Measurements from ENCODE around the gene PACRGL.
"Not testable (repeated sequence)": the region's sequence is repeated elsewhere in the genome, so short reads cannot be mapped to it uniquely, and the experiment has no call there.

PACRGL gene

DNA sequence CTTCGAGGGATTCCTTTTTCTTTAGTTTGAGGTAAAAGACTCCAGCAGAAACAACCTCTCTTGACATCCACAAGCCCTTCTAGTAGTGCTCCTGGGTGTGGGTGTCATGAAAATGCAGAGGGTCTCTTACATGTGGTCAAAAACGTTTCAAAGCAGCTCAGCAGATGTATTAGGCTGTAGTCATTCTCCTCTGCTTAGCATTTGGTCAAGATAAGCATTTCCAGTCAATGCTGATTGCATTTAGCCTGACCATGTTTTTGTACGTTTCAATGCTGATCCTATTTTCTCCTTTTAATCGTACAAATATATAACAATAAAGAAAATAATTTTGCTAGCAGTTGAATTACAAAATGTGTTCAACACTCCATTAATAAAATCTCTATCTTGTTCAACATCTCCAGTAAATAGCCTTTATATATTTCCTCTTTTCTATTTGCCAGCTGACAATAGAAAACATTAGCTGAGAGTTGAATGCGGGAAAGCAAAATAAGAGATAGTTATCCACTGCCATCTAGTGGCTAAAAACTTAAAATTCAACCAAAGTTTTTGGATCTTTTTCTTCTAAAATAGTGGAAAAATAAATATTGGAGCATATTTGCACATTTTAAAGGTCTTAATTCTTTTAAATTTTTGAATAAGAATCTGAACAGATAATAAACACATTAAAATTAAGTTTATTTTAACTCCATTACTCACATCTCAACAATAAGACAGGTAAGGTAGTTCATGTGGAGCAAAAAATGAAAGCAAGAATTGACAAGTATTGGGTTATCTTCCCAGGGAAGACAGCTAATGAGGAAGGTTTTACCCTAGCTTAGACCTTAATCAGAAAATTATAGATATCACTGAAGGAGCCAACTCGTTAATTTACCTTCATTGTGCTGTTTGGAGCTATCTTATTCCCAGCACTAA, 15.2 kb upstream of the PACRGL start:
- Histone ChIP-seq H3K4me1 (ENCODE audit: insufficient read depth, low read length) (no peaks in the 10 kb centered on the region; the same call in 1 of the 2 replicates), H3K36me3 (ENCODE audit: insufficient read depth, low read length) (no peaks in the 10 kb centered on the region), H3K9ac (ENCODE audit: low read depth, low read length) (no peak overlapping the region), H3K9me3 (ENCODE audit: control insufficient read depth, insufficient read depth, low read length) (no peaks in the 10 kb centered on the region)

DNA sequence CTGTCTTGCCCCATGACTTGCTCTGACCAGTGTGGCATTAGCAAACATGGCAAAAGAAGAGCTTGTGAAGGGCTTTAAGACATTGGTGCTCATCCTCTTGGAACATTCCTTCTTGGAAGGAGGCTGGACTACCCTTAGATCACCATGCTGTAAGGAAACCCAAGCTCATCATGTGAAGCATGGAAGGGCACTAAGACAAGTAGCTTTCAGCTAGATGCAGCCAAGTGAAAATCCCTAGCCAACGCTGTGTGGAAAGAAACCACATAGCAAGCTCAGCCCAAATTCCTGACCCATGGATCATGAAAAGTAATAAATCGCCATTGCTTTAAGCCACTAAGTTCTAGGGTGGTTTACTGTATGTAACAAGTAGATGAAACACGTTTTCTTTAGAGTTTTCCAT, 12.4 kb upstream of the PACRGL start:
- Histone ChIP-seq H3K36me3 (ENCODE audit: insufficient read depth, low read length) (no peaks in the 10 kb centered on the region), H3K9ac (ENCODE audit: low read depth, low read length) (no peak overlapping the region), H3K4me1 (ENCODE audit: insufficient read depth, low read length) (no peaks in the 10 kb centered on the region; the same call in 1 of the 2 replicates), H3K9me3 (ENCODE audit: control insufficient read depth, insufficient read depth, low read length) (no peaks in the 10 kb centered on the region)

DNA sequence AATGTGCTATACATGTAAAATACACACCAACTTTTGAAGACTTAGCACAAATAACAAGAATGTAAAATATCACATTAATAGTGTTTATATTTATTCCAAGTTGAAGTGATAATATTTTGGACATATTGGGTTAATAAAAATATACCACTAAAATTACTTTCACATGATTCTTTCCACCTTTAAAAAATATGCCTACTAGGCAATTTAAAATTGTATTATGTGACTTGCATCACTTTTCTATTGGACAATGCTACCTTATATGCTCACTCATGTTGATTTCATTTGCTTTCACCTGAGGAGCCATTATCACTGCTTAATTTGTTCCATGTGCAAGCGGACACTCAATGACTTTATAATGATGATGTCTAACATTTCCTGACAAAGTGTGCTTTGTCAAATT, 3.4 kb upstream of the PACRGL start:
- Histone ChIP-seq H3K9ac (ENCODE audit: low read depth, low read length) (no peak overlapping the region), H3K9me3 (ENCODE audit: control insufficient read depth, insufficient read depth, low read length) (no peaks in the 10 kb centered on the region), H3K4me1 (ENCODE audit: insufficient read depth, low read length) (no peaks in the 10 kb centered on the region), H3K36me3 (ENCODE audit: insufficient read depth, low read length) (no peaks in the 10 kb centered on the region)

DNA sequence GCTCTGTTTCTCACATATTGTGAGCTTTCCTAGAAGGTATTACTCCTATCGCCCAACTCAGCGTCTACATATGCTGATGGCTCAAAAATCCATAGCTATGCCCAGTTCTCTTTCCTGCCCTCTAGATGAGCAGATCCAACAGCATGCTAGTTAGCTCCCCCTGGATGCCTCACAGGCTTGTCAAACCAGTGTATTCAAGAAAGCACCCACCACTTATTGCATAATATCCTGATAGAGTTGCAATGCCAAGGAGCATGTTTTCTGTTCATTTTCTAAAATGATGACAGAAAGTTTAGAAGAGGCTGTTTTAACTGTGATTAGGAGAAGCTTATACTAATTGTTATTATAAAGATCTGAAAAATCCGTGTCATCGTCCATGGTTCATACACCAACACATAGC, 1.9 kb upstream of the PACRGL start:
- no peaks in the 10 kb centered on the region for H3K9me3 ChIP-seq (ENCODE audit: control insufficient read depth, insufficient read depth, low read length)
- H3K9ac ChIP-seq (ENCODE audit: low read depth, low read length): no peak overlapping the region
- H3K36me3 ChIP-seq (ENCODE audit: insufficient read depth, low read length): no peaks in the 10 kb centered on the region; the same call in 1 of the 2 replicates
- no peaks in the 10 kb centered on the region for H3K4me1 ChIP-seq (ENCODE audit: insufficient read depth, low read length)

DNA sequence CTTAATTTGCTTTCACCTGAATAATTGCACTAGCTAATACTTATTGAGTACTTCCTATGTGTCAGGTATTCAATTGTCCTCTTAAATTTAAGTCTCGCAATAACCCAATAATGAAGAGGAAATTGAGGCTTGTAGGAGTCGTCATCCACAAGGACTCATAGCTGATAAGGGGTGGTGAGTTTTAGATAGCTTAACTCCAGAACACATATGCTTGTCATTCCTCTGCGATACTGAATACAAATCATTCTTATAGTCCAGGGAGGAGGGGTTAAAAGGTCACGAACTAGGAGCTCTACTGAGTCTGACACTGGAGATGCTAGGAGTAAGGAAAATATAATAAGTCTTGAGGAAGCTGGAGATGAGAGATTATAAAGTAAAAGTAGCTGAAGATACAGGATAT, 1.4 kb upstream of the PACRGL start:
- Histone ChIP-seq H3K9ac (ENCODE audit: low read depth, low read length) (no peak overlapping the region), H3K9me3 (ENCODE audit: control insufficient read depth, insufficient read depth, low read length) (no peaks in the 10 kb centered on the region), H3K36me3 (ENCODE audit: insufficient read depth, low read length) (no peaks in the 10 kb centered on the region; the same call in 1 of the 2 replicates), H3K4me1 (ENCODE audit: insufficient read depth, low read length) (no peaks in the 10 kb centered on the region)

DNA sequence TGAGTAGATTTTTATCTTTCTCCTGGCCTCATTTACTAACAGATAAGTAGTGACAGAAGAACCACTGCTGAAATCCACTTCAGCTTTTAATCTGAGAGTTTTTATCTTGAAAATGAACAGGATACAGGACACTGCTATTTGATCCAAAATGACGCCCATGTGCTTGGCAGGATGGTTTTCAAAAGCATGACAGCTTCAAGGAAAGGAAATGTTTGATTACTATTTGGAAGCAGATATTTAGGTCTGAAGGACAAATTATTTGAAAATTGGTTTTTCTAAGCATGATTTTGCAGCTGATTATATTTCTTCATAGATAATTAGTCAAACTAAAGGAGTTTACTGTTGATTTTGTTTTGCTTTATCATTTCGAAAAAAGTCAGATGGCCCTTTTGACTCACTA, 11.1 kb downstream of the PACRGL start:
- Histone ChIP-seq H3K4me1 (ENCODE audit: insufficient read depth, low read length) (no peaks in the 10 kb centered on the region), H3K36me3 (ENCODE audit: insufficient read depth, low read length) (no peaks in the 10 kb centered on the region), H3K9ac (ENCODE audit: low read depth, low read length) (no peak overlapping the region), H3K9me3 (ENCODE audit: control insufficient read depth, insufficient read depth, low read length) (no peaks in the 10 kb centered on the region)

DNA sequence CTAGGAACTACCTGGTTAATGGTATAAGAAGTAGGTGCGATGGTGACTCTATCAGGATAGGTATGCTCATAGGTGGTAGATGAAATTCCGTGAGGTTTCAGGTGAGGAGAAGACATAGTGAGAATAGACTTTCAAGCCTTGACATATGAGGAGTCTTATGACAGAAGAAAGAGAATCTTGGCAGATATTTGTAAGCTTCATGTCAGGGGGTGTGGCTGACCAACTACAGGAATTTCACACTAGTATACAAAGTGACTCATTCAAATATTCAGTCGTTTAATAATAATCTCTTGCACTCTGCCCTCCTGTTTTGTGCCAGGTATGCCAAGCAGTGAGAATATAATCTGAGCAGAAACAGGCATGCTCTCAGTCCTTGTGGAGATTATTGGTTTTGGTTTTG, 22.8 kb downstream of the PACRGL start:
- H3K9me3 ChIP-seq (ENCODE audit: control insufficient read depth, insufficient read depth, low read length): peaks cover 6% of the 10 kb centered on the region
- no peaks in the 10 kb centered on the region; the same call in none of the 2 replicates for H3K36me3 ChIP-seq (ENCODE audit: insufficient read depth, low read length)
- no peak overlapping the region for H3K9ac ChIP-seq (ENCODE audit: low read depth, low read length)
- no peaks in the 10 kb centered on the region for H3K4me1 ChIP-seq (ENCODE audit: insufficient read depth, low read length)

DNA sequence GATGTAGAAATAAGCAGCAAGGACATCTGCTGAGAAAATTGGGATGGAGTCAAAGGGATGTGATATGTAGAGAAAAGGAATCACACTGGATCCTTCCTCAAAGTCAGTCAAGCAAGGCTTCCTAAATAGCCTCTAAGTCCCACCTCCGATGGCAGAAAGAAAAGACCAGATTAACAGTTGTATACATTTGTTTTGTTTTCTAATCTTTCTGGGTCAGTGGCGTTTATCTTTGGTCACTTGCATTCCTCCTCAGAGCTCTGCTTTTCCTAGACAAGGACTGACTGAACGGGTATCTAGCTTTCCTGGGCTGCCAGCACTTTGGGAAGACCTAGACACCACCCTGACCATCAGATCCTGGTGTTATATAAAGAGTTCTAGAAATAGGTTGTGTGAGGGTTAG, 23.2 kb downstream of the PACRGL start:
- Histone ChIP-seq H3K9me3 (ENCODE audit: control insufficient read depth, insufficient read depth, low read length) (peaks cover 6% of the 10 kb centered on the region), H3K36me3 (ENCODE audit: insufficient read depth, low read length) (no peaks in the 10 kb centered on the region; the same call in none of the 2 replicates), H3K4me1 (ENCODE audit: insufficient read depth, low read length) (no peaks in the 10 kb centered on the region), H3K9ac (ENCODE audit: low read depth, low read length) (no peak overlapping the region)

DNA sequence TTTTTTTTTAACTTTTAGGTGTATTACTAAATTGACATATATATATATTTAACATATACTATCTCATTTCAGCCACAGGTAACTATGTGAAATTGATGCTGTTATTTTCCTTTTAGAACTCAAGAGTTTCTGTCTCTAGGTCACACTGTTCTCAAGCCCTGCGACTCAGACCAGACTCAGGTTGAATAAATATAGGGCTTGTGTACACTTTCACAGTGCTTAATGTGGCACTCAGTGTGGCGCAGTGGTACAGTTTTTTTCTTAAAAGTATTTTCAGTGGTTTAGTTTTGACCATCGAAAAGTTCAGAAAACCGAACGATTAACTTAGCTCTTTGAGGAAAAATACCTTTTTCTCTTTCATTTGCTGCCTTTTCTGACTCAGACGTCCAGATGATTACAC, 24.7 kb downstream of the PACRGL start:
- H3K9me3 ChIP-seq (ENCODE audit: control insufficient read depth, insufficient read depth, low read length): peaks cover 6% of the 10 kb centered on the region
- H3K9ac ChIP-seq (ENCODE audit: low read depth, low read length): no peak overlapping the region
- no peaks in the 10 kb centered on the region for H3K4me1 ChIP-seq (ENCODE audit: insufficient read depth, low read length)
- no peaks in the 10 kb centered on the region; the same call in none of the 2 replicates for H3K36me3 ChIP-seq (ENCODE audit: insufficient read depth, low read length)

DNA sequence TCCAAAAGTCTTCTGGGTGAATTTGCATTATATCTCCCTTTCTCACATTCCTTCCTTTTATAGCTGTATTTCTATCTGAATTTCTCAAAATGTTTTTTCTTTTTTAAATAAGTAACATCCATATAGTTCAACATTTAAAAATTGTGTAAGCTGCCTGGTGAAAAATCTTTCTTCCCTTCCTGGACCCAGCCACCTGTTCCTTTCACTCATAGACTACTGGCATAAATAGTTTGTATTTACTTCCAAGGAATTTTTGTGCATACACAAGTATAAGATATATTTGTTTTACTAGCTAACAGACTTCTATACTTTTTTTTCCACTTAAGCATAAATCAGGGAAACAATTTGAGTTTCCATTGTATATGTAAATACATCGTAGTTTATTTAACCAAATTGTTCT, 35.7 kb downstream of the PACRGL start:
- H3K9ac ChIP-seq (ENCODE audit: low read depth, low read length): no peak overlapping the region
- peaks cover 17% of the 10 kb centered on the region for H3K9me3 ChIP-seq (ENCODE audit: control insufficient read depth, insufficient read depth, low read length)
- no peaks in the 10 kb centered on the region for H3K4me1 ChIP-seq (ENCODE audit: insufficient read depth, low read length)
- peaks cover 3% of the 10 kb centered on the region for H3K36me3 ChIP-seq (ENCODE audit: insufficient read depth, low read length)

DNA sequence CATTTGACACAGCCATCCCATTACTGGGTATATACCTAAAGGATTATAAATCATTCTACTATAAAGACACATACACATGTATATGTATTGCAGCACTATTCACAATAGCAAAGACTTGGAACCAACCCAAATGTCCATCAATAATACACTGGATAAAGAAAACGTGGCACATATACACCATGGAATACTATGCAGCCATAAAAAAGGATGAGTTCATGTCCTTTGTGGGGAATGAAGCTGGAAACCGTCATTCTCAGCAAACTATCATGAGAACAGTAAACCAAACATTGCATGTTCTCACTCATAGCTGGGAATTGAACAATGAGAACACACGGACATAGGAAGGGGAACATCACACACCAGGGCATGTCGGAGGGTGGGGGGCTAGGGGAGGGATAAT, 45.7 kb downstream of the PACRGL start:
- not testable (repeated sequence) for H3K9me3 ChIP-seq (ENCODE audit: control insufficient read depth, insufficient read depth, low read length); H3K4me1 ChIP-seq (ENCODE audit: insufficient read depth, low read length); H3K9ac ChIP-seq (ENCODE audit: low read depth, low read length); H3K36me3 ChIP-seq (ENCODE audit: insufficient read depth, low read length)

DNA sequence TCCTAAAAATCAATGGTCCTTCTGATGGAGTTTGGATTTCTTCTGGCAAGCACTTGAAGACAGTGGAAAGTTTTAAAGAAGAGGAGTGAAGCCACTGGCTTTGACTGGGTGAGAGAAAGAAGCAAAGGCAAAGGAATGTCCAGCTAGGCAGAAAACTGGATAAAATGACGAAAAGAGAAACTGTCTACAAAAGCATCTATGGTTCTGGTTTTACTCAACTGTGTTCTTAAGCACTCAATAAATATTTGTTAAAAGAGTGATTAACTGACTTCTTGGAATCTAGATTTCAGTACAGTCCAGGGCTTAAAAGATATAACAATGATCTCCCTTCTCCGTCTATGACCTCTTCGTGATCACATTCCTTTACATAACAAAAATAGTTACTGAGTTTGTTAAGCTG, 52.4 kb downstream of the PACRGL start:
- Histone ChIP-seq H3K9ac (ENCODE audit: low read depth, low read length) (no peak overlapping the region), H3K9me3 (ENCODE audit: control insufficient read depth, insufficient read depth, low read length) (no peaks in the 10 kb centered on the region), H3K36me3 (ENCODE audit: insufficient read depth, low read length) (no peaks in the 10 kb centered on the region), H3K4me1 (ENCODE audit: insufficient read depth, low read length) (no peaks in the 10 kb centered on the region)

DNA sequence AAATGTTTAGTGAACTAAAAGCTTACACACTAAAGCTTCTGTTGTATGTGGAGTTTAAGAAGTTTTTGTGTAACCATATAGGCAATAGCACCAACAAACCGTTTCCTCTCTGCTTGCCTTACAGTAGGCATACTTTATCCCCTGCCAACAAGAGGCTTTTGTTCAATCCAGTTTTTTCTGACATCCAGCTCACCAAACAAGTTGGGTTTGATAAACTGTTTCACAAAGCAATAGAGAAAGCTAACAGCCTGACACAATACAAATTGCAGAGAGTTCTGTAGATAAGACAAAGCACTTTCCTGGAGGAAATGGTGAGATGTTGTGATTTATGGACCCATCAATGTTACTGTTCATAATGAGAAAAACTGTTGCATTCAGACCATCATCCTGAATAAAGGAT, 53.8 kb downstream of the PACRGL start:
- H3K9ac ChIP-seq (ENCODE audit: low read depth, low read length): no peak overlapping the region
- no peaks in the 10 kb centered on the region for H3K9me3 ChIP-seq (ENCODE audit: control insufficient read depth, insufficient read depth, low read length)
- H3K4me1 ChIP-seq (ENCODE audit: insufficient read depth, low read length): no peaks in the 10 kb centered on the region
- H3K36me3 ChIP-seq (ENCODE audit: insufficient read depth, low read length): no peaks in the 10 kb centered on the region

DNA sequence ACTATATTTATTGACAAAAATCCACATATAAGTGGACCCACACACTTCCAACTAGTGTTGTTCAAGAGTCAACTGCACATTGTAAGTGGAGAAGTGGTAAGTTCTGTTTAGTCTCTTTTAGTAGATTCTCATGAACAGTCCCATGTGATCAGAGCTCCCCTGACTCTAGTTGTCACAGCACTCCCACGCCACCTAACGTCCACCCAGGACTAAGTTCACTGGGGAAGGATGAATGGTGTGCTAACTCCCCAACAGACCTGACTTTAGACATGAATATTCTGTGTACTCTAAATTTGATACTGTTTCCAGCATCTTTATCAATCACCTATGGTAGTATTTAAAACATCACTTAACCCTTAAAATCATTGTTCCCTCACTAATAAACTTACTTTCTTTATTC, 59.8 kb downstream of the PACRGL start:
- no peaks in the 10 kb centered on the region for H3K4me1 ChIP-seq (ENCODE audit: insufficient read depth, low read length)
- H3K36me3 ChIP-seq (ENCODE audit: insufficient read depth, low read length): no peaks in the 10 kb centered on the region
- H3K9me3 ChIP-seq (ENCODE audit: control insufficient read depth, insufficient read depth, low read length): no peaks in the 10 kb centered on the region
- H3K9ac ChIP-seq (ENCODE audit: low read depth, low read length): no peak overlapping the region

DNA sequence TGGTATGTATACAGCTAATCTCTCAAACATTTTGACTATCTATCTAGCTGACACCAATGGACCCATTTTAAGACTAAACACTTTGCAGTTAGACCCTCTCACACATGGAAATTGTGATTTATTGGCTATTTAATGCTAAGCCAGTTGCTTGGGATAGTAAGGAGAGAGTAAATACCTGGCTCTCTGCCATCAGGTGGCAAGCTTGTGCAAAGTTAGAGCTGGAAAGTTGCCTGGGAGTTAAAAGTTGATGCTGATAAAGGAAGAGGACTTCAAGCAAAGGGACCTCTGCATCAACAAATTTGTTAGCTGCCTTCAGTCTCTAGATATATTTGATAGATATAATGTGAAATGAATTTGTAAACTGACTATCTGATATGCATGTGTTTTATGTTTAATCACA, 61.1 kb downstream of the PACRGL start:
- Histone ChIP-seq H3K9ac (ENCODE audit: low read depth, low read length) (no peak overlapping the region), H3K4me1 (ENCODE audit: insufficient read depth, low read length) (no peaks in the 10 kb centered on the region), H3K9me3 (ENCODE audit: control insufficient read depth, insufficient read depth, low read length) (no peaks in the 10 kb centered on the region), H3K36me3 (ENCODE audit: insufficient read depth, low read length) (no peaks in the 10 kb centered on the region)
